GM18499 (cell line): ENCODE results near the gene TXNDC12.
"Not testable (repeated sequence)": the region's sequence is repeated elsewhere in the genome, so short reads cannot be mapped to it uniquely, and the experiment has no call there.

Experiments
- ATAC-seq: cut with Tn5 transposase; IDR thresholded peaks from one replicate; pipeline ENCODE4 v1.9.1; 2021; ENCODE audit warnings: moderate number of reproducible peaks; ENCODE audit not compliant: insufficient read depth, unreplicated experiment

Gene TXNDC12

GRCh38 chr1:52055066-52055865, at the start of gene TXNDC12:
Gene TXNDC12 (minus strand): TSS chr1:52055191. CDS start chr1:52055096, 95 bp downstream.
- ATAC-seq = no peak

- ATAC-seq = no peak
Observed at GRCh38 chr1:52102336-52103013, 47.5 kb upstream of the TXNDC12 start.

DNA sequence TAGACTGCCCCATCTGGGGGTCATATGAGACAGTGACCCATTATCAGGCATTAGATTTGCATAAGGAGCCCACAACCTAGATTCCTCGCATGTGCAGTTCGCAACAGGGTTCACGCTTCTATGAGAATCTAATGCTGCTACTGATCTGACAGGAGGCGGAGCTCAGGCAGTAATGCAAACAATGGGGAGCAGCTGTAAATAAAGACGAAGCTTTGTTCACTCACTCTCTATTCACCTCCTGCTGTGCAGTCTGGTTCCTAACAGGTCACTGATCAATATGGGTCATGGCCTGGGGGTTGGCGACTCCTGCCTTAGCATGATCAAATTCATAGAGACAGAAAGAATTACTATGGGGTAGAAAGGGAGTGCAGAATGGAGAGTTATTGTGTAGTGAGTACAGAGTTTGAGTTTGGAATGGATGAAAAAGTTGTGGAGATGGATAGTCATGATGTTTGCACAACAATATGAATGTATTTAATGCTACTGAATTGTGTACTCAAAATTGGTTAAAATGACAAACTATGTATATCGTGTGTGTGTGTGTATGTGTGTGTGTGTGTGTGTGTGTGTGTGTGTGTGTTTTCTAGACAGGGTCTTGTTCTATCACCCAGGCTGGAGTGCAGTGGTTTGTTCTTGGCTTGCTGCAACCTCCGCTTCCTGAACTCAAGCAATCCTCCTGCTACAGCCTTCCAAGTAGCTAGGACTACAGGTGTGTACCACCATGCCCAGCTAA, 43.3 kb upstream of the TXNDC12 start:
- no peak for ATAC-seq

- no peak for ATAC-seq
Observed at GRCh38 chr1:52096216-52096615, 41.2 kb upstream of the TXNDC12 start.

GRCh38 chr1:52094300-52094699, 39.3 kb upstream of the TXNDC12 start:
- not testable (repeated sequence) for ATAC-seq

DNA sequence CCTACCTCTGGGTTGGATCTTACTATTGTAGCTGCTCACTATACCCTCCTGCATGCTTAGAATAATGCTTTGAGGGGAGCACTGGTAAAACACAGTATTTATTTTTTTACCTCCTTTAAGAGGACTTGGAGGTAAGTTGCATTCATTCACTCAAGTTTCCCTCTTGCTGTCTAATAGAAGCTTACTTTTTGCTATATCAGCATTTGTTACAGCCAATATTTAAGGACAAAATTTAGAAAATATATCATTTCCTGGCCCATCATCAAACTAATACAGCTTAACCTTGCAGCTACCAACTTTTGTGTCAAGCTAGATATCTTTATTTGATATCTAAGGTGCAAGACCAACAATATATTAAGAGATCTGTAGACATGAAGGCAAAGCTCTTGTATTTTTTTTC, 32.9 kb upstream of the TXNDC12 start:
- not testable (repeated sequence) for ATAC-seq

DNA sequence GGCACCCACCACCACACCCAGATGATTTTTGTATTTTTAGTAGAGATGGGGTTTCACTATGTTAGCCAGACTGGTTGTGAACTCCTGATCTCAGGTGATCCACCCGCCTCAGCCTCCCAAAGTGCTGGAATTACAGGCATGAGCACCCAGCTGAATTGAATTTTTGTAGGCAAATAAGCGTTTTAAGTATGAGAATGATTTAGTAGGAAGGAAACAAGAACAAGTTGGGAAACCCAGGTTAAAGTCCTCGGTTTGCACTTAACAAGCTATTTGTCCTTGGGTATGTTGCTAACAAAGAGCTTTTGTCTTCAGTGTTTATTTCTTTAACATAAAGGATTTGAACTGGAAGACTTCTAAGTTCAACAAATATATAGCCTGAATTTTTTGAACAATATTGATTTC, 25.0 kb upstream of the TXNDC12 start:
- ATAC-seq = no peak

GRCh38 chr1:52077277-52077676, 22.3 kb upstream of the TXNDC12 start:
- not testable (repeated sequence) for ATAC-seq

- ATAC-seq = no peak
Observed at GRCh38 chr1:52072291-52072690, 17.3 kb upstream of the TXNDC12 start.

DNA sequence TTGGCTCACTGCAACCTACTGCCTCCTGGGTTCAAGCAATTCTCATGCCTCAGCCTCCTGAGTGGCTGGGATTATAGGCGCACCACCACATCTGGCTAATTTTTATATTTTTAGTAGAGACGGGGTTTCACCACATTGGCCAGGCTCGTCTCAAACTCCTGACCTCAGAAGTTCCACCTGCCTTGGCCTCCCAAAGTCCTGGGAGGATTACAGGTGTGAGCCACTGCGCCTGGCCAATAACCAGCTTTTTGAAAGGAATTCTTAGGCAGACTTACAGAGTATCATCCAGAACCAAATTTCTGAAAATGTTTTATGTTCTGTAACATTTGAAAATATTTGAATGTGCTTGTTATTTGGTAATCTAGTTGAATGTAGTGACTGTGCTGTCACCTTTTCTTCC, 15.7 kb upstream of the TXNDC12 start:
- ATAC-seq = no peak

DNA sequence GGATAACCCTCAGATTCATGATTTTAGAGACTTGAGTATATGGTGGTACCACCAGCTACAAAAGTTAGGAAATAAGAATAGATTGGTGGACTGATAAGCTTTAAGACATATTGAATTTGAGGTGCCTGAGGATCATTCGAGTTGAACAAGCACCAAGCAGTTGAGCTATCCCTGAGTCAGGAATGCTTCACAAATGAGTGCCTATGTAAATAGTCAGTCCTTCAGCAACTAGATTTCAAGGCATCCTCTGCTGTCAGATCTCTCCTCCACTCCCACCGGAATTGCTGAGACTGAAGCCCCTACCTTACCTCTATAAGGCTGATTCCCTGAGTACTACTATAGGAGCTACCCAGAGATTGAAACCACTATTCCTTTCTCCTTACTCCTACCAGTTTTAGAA, 8.2 kb upstream of the TXNDC12 start:
- no peak for ATAC-seq

DNA sequence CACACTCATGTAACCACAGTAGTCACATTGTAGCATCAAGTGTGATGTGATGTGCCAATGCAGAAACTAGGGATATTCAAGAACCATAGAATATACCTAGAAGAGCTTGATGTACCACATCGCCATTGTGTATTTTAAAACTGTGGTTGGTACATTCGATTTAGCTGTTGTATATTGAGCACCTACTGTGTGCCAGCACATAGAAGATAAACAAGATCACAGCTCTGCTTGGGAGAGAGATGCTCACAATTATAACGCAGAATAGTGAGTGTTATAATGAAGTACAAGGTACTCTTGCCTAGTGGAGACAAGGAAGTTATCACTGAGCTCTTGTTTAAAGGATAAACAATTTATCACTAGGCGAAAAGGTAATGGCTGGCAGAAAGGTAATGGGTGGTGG, 5.8 kb upstream of the TXNDC12 start:
- no peak for ATAC-seq

GRCh38 chr1:52059888-52060287, 4.9 kb upstream of the TXNDC12 start:
- no peak for ATAC-seq

DNA sequence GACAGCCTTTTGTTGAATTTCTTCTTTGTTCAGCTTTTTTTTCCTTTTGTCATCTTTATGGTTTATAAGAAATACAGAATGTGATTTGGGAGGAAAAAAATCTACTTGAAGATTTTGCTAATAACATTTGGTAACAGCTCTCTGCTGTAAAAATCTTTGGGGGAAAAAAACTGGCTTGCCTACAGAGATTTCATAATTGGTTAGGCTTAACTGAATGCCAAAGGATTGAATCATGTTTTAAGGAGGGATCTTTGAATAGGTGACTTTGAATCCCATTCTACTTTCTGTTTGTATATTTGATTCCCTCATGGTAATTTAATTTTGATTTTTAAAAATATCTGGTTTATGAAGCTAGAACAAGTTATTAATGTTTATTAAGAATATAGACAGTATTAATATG, 4.3 kb upstream of the TXNDC12 start:
- ATAC-seq = no peak

- ATAC-seq = no peak
Observed at GRCh38 chr1:52057876-52058415, 3.0 kb upstream of the TXNDC12 start.

DNA sequence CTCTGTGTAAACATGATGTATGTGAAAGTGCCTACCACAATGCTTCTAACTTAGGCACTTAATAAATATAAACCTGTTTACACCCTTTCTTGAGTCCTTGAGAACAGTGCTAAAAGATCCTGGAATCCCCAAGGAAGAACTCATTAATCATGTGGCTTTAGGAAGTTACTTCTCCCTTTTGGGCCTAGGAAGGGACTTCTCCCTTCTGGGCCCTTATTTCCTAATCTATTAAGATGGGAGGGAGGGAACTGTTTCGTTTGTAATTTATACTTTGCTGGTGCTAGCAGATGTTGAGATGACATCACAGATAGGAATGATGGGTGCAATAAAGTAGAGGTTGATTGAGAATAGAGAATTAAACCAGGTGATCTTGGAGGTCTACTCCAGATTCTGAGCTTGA, 2.3 kb upstream of the TXNDC12 start:
- no peak for ATAC-seq

DNA sequence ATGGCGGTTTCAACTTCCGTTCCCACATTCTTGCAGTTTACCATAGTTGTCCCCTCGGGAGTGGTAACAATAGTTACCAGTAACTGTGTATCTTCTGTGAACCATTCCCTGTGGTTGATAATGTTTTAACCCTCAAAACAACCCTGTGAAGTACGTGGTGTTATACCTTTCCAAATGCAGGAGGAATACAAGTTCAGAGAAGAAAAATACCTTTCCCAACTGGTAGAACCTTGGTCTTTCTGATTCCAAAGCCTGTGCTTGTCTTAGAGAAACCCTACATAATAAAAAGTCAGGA, 1.9 kb upstream of the TXNDC12 start:
- peak; percentile 32 for ATAC-seq

DNA sequence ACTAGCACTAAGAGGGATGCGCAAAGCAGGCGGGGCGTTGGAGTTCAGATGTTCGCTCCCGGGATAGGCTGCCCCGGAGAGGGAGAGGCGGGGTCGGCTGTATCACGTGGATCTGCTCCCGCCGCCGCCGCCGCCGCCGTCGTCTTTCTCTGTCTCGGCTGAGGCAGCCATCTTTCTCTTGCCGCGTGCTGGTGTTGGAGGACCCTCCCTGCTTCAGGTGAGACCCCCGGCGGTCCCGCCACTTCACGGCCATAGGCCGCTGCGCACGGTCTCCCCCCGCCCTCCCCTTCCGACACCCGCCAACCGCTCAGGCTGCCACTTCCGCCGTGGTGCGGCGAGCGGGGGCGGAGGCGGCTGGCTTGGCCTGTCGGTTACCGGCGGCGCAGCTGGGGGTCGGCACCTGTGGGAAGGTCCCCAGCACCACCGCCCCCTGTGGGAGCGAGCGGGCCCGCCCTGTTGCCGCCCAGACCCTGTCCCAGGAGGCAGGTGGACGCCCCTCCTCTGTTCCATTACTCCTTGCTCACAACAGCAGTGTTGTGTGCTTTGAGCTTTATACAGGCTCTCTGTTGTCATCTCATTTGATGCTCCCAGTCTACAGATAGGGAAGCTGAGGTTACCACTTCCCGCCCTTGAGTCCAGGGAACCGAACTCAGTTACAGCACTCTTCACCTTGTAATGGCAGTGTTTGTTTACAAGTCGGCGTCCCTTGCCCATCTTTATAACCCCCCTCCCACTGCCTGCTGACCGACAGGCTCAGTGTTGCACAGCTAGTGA, 1.4 kb upstream of the TXNDC12 start, which contains the start of gene BTF3L4:
Gene BTF3L4 (plus strand): TSS at position 133 of the 774 bp plus-strand sequence. CDS start 3,553 bp downstream, outside the sequence.
- peak; percentile 51 for ATAC-seq

GRCh38 chr1:52055866-52056162, 823 bp upstream of the TXNDC12 start:
- ATAC-seq = no peak

DNA sequence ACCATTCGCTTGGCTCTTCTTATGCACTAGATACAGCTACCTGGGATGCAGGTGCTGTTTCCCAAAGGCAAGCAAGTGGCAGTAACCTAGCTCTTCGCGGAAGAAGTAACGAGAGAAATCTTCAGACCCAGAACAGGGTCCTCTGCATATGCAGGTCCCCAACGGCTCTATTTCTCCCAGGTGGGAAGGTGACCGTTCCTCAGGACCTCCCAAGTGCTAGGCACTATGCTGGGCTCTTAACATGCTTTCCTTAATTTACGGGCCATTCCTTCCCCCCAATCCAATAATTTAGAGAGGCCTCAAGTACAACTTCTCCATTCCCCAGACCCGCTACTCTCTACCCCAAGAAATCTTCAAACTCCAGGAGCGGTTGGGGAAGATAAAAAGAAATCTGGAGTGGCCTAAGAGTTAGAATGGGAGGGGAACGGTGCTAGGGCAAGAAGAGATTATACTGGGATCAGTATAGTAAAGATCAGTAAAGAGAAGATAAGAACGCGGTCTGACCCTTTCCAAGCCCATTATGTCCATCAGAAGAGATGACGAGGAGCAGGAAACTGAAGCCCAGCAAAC, 410 bp downstream of the TXNDC12 start:
- no peak for ATAC-seq
